Retinal pigment epithelial cell (primary cell): ENCODE data around the gene CCDC148.

Experiments
- DNase-seq: peaks from one replicate; pipeline ENCODE4 v3.0.0-alpha.2; 2010; ENCODE audit warnings: low read depth
- H3K4me3 ChIP-seq: 2 replicates; pipeline ENCODE4 v1.5.1; 2011; ENCODE audit warnings: mild to moderate bottlenecking, low read length, control low read depth, moderate library complexity
- CTCF ChIP-seq: conservative IDR thresholded peaks from 2 replicates; pipeline ENCODE4 v1.5.1; 2011; ENCODE audit warnings: low read depth, low read length, control low read depth, inconsistent platforms

CCDC148 gene

GRCh38 chr2:158395166-158395565, 61.4 kb downstream of the CCDC148 start:
- no peak overlapping the region for H3K4me3 ChIP-seq
- no peak for DNase-seq
- TF ChIP-seq CTCF = no peak

GRCh38 chr2:158394453-158394852, 62.1 kb downstream of the CCDC148 start:
- no peak for TF ChIP-seq CTCF
- no peak for DNase-seq
- no peak overlapping the region for H3K4me3 ChIP-seq

GRCh38 chr2:158393886-158394285, 62.7 kb downstream of the CCDC148 start:
- TF ChIP-seq CTCF = no peak
- no peak overlapping the region for H3K4me3 ChIP-seq
- DNase-seq = no peak

GRCh38 chr2:158392687-158393086, 63.9 kb downstream of the CCDC148 start:
- no peak for TF ChIP-seq CTCF
- no peak for DNase-seq

GRCh38 chr2:158391876-158392275, 64.7 kb downstream of the CCDC148 start:
- no peak overlapping the region for H3K4me3 ChIP-seq
- no peak for DNase-seq
- TF ChIP-seq CTCF = no peak

More at GRCh38 chr2:158392687-158393086, 63.9 kb downstream of the CCDC148 start:
- no peak overlapping the region for H3K4me3 ChIP-seq

- no peak for TF ChIP-seq CTCF
- H3K4me3 ChIP-seq = no peak overlapping the region
- DNase-seq = no peak
Observed at GRCh38 chr2:158391361-158391760, 65.2 kb downstream of the CCDC148 start.

GRCh38 chr2:158388159-158388558, 68.4 kb downstream of the CCDC148 start:
- TF ChIP-seq CTCF = no peak
- no peak for DNase-seq
- no peak overlapping the region for H3K4me3 ChIP-seq
